K562 (cell line): ENCODE results near the gene MSH3. TPM values are rescaled to one million over a fixed set of nuclear protein-coding genes. Genes with fewer than 3 reads are reported as not detected.

Source experiments
- ATAC-seq: fragments of 200-7000 bp; cut with Tn5 transposase; 3 replicates; pipeline ENCODE4 v1.9.1; 2020; ENCODE audit warnings: moderate library complexity
- BruUV-seq: library from RNA; stranded (reverse); fragments of 400-500 nt; replicated peaks from 2 replicates; lab custom pipeline; 2021; lab: Mats Ljungman, UMichigan
- CTCF ChIA-PET: fragments of 300-600 bp; formaldehyde crosslinking; extraction: SDS; loops from one replicate; lab custom pipeline; 2021; ENCODE audit warnings: low intra/inter-chr PET ratio; lab: Yijun Ruan, JAX
- POLR2A ChIA-PET: fragments of 300-600, 350-650 bp; sonication (Branson Sonifier 250); formaldehyde crosslinking; extraction: SDS; loops from one replicate; lab custom pipeline; 2021; ENCODE audit warnings: antibody characterized with exemption, inconsistent platforms; lab: Yijun Ruan, JAX
- DNase-seq, 4 experiments: peaks; one replicate each; pipeline versions ENCODE4 v3.0.0 to v3.0.0-alpha.2; 2011 to 2018; ENCODE audit warnings: low spot score in 3 of 4, mixed read lengths in 3 of 4; ENCODE audit errors: extremely low read depth in 1 of 4
- FAIRE-seq: peaks from 2 replicates; lab custom pipeline; 2011; peaks lifted over from hg19 to GRCh38; lab: Jason Lieb, UNC
- H2AFZ ChIP-seq: 2 replicates; pipeline ENCODE4 v1.6.0; 2011; ENCODE audit warnings: low read depth, low read length, control low read depth, inconsistent platforms
- H3K27ac ChIP-seq: fragments of 200-600 bp; 3 replicates; pipeline ENCODE4 v1.8.0; 2011; ENCODE audit warnings: low read depth, mild to moderate bottlenecking, control low read depth, inconsistent platforms, low read length, moderate library complexity, mixed read lengths; ENCODE audit errors: extremely low read depth
- H3K27me3 ChIP-seq, 2 experiments: fragments of 300-600 bp in 1 of 2; 2 replicates in 1 of 2; 3 replicates in 1 of 2; pipeline versions ENCODE4 v1.6.0 to v1.8.0; 2011; ENCODE audit warnings: inconsistent platforms in 2 of 2, low read length in 2 of 2, mild to moderate bottlenecking in 1 of 2, mixed read lengths in 1 of 2, moderate library complexity in 1 of 2; ENCODE audit not compliant: control insufficient read depth in 2 of 2, insufficient read depth in 2 of 2
- H3K36me3 ChIP-seq: fragments of 300-600 bp; 3 replicates; pipeline ENCODE4 v1.8.0; 2011; ENCODE audit warnings: mild to moderate bottlenecking, low read length, inconsistent platforms; ENCODE audit not compliant: control insufficient read depth, insufficient read depth
- H3K4me1 ChIP-seq, 2 experiments: fragments of 200-600 bp in 1 of 2; replicated peaks in 1 of 2; 2 replicates in 1 of 2; 3 replicates in 1 of 2; pipeline versions ENCODE4 v1.5.1 to v1.8.0; 2011; ENCODE audit warnings: inconsistent platforms in 2 of 2, low read length in 2 of 2, mild to moderate bottlenecking in 1 of 2, mixed read lengths in 1 of 2, moderate library complexity in 1 of 2; ENCODE audit not compliant: control insufficient read depth in 2 of 2, insufficient read depth in 2 of 2
- H3K4me2 ChIP-seq: 2 replicates; pipeline ENCODE4 v1.6.1; 2011; ENCODE audit warnings: low read length, control low read depth, inconsistent platforms, mixed read lengths; ENCODE audit not compliant: insufficient read depth
- H3K4me3 ChIP-seq: fragments of 200-600 bp; sonication (generic), shearing (Covaris generic); 2 replicates; pipeline ENCODE4 v1.5.1; 2016; ENCODE audit warnings: control low read depth, inconsistent platforms
- H3K79me2 ChIP-seq: fragments of 200-600 bp; 3 replicates; pipeline ENCODE4 v1.8.0; 2011; ENCODE audit warnings: low read length, inconsistent platforms; ENCODE audit not compliant: control insufficient read depth, insufficient read depth
- H3K9ac ChIP-seq, 2 experiments: 2 replicates each; pipeline versions ENCODE4 v1.6.0 to v1.6.1; 2011; ENCODE audit warnings: low read depth in 2 of 2, low read length in 2 of 2, control low read depth in 1 of 2, inconsistent platforms in 1 of 2, mild to moderate bottlenecking in 1 of 2, mixed read lengths in 1 of 2; ENCODE audit not compliant: insufficient read depth in 1 of 2
- H3K9me1 ChIP-seq: one replicate; pipeline ENCODE4 v1.6.0; 2011; ENCODE audit warnings: inconsistent platforms, mild to moderate bottlenecking, low read length, moderate library complexity; ENCODE audit not compliant: control insufficient read depth, insufficient read depth
- H3K9me3 ChIP-seq: replicated peaks from 2 replicates; pipeline ENCODE4 v1.5.1; 2011; ENCODE audit warnings: low read depth, low read length, inconsistent platforms; ENCODE audit not compliant: control insufficient read depth, insufficient read depth
- H4K20me1 ChIP-seq: replicated peaks from 2 replicates; pipeline ENCODE4 v1.6.1; 2011; ENCODE audit warnings: low read length, inconsistent platforms, mixed read lengths; ENCODE audit not compliant: control insufficient read depth, insufficient read depth
- BMI1 ChIP-seq: fragments of 150-350 bp; IDR thresholded peaks from 2 replicates; pipeline ENCODE4 v1.6.1; 2014; ENCODE audit warnings: low read length
- CBX5 ChIP-seq: IDR thresholded peaks from 2 replicates; pipeline ENCODE4 v1.6.1; 2014; ENCODE audit warnings: low read depth, borderline replicate concordance
- CTCF ChIP-seq, 3 experiments: IDR thresholded peaks in 2 of 3; conservative IDR thresholded peaks in 1 of 3; 2 replicates each; pipeline ENCODE4 v1.5.1; 2011 to 2012; ENCODE audit warnings: low read length in 3 of 3, mild to moderate bottlenecking in 3 of 3, control low read depth in 2 of 3, improper control_type of control experiment in 1 of 3, inconsistent platforms in 1 of 3, low read depth in 1 of 3, mixed read lengths in 1 of 3, moderate library complexity in 1 of 3; ENCODE audit not compliant: insufficient read depth in 2 of 3
- ETV6 ChIP-seq, 3 experiments: fragments of 150-350 bp in 1 of 3; sonication (generic) in 1 of 3; formaldehyde crosslinking in 1 of 3; IDR thresholded peaks; 2 replicates each; pipeline versions ENCODE4 v1.6.1 to v1.8.0; 2014 to 2022; ENCODE audit warnings: borderline replicate concordance in 2 of 3, low read depth in 2 of 3, antibody characterized with exemption in 1 of 3, low read length in 1 of 3, mild to moderate bottlenecking in 1 of 3, missing genetic modification reagents in 1 of 3
- HCFC1 ChIP-seq: IDR thresholded peaks from 2 replicates; pipeline ENCODE4 v1.6.1; 2012; ENCODE audit warnings: low read depth, low read length, improper control_type of control experiment
- KDM2B ChIP-seq: fragments of 250-450 bp; sonication (Bioruptor Pico); IDR thresholded peaks from 2 replicates; pipeline ENCODE4 v1.8.0; 2021; ENCODE audit warnings: mild to moderate bottlenecking, moderate library complexity
- KHSRP ChIP-seq: fragments of 450-650 bp; IDR thresholded peaks from 2 replicates; pipeline ENCODE4 v1.6.1; 2017
- MITF ChIP-seq: IDR thresholded peaks from 2 replicates; pipeline ENCODE4 v1.6.1; 2014; ENCODE audit warnings: antibody characterized with exemption
- PRPF4 ChIP-seq: fragments of 200-400 bp; formaldehyde crosslinking; IDR thresholded peaks from one replicate; pipeline ENCODE4 v1.6.1; 2017; ENCODE audit warnings: low read length, low read depth, mild to moderate bottlenecking; ENCODE audit not compliant: insufficient read depth, poor library complexity, severe bottlenecking
- SLC30A9 ChIP-seq: fragments of 250-450 bp; sonication (Bioruptor Pico); IDR thresholded peaks from 2 replicates; pipeline ENCODE4 v1.8.0; 2022; ENCODE audit warnings: mild to moderate bottlenecking, moderate library complexity
- SMAD2 ChIP-seq: fragments of 150-350 bp; IDR thresholded peaks from 2 replicates; pipeline ENCODE4 v1.6.1; 2014; ENCODE audit warnings: low read depth, mild to moderate bottlenecking, low read length
- TSC22D4 ChIP-seq: fragments of 450-650 bp; IDR thresholded peaks from 2 replicates; pipeline ENCODE4 v1.6.1; 2016; ENCODE audit warnings: missing genetic modification characterization, missing biosample characterization, control low read depth
- ZNF274 ChIP-seq: IDR thresholded peaks from 2 replicates; pipeline ENCODE4 v1.6.1; 2011; ENCODE audit warnings: low read depth, mild to moderate bottlenecking, low read length, moderate library complexity, borderline replicate concordance
- ZNF785 ChIP-seq: fragments of 250-450 bp; sonication (Bioruptor Pico); IDR thresholded peaks from 2 replicates; pipeline ENCODE4 v1.4.0; 2020; ENCODE audit warnings: mild to moderate bottlenecking
- WGBS: fragments of 100-300 bp; shearing (Covaris generic); methylation state at CpG from one replicate; pipeline ENCODE4 v1.1.6; 2016; ENCODE audit warnings: low coverage, mixed read lengths; ENCODE audit not compliant: insufficient coverage; ENCODE audit errors: missing lambda C conversion rate; 5-methylcytosine and 5-hydroxymethylcytosine counted together
- in situ Hi-C: fragments of 300-500 bp; cut with MboI; formaldehyde crosslinking; loops from 4 replicates; pipeline ENCODE4 v1.15.0; 2018; ENCODE audit warnings: inconsistent platforms, mixed read lengths
- intact Hi-C: fragments of 100-400 bp; cut with micrococcal nuclease; formaldehyde crosslinking; loops from 2 replicates; pipeline ENCODE4 v1.14.2; 2022
- polyA plus RNA-seq, 8 experiments: library from polyadenylated mRNA; depleted of rRNA in 4 of 8; stranded (reverse) in 5 of 8; unstranded in 3 of 8; fragments of >200 nt; fragmentation: Nextera tagmentation in 2 of 8; fragmentation: Illumina TruSeq in 1 of 8; extraction: Ambion mirVana in 2 of 8; extraction: Trizol in 1 of 8; gene quantifications; 2 replicates each; pipeline versions ENCODE4 v1.2.1 to v1.2.3, GENCODE V29; 2011 to 2014; ENCODE audit warnings: inconsistent platforms in 1 of 8, missing spikeins in 1 of 8
- total RNA-seq, 7 experiments: library from RNA; depleted of rRNA in 6 of 7; stranded (reverse); fragments of >200 nt in 6 of 7; fragmentation: Illumina TruSeq in 2 of 7; extraction: Trizol in 2 of 7; gene quantifications; 2 replicates each; pipeline versions ENCODE4 v1.2.1 to v1.2.3, GENCODE V29; 2011 to 2021; ENCODE audit warnings: low replicate concordance in 1 of 7

The MSH3 gene
- total and polyA plus RNA-seq, 9 of the 15 experiments (the other 6 are each of a cell fraction or from before 2014, with no cell fraction given), result 3.9 to 17.2 (median 13.2) TPM

GRCh38 chr5:80820685-80821084 lies 166.2 kb downstream of the MSH3 start:
- FAIRE-seq (no peak), ATAC-seq (no peak), DNase-seq (no peak)
- H3K9me1 ChIP-seq, result no peaks in the 10 kb centered on the region
- H3K4me2 ChIP-seq, result no peak overlapping the region
- TF ChIP-seq ZNF785 (CRISPR knock-in tag) (no peak), PRPF4 (no peak), MITF (no peak), HCFC1 (no peak), SLC30A9 (CRISPR knock-in tag) (no peak), BMI1 (no peak), CBX5 (no peak), KDM2B (no peak), SMAD2 (no peak), TSC22D4 (tag) (no peak), ETV6 (IDR thresholded peaks at IDR 0.05; ENCODE audit: borderline replicate concordance in 1 of 2, low read depth in 2 of 2, low read length in 1 of 2) (no peak), ETV6 (CRISPR knock-in tag; IDR thresholded peaks at IDR 0.05; ENCODE audit: borderline replicate concordance) (no peak), ZNF274 (no peak), CTCF (IDR thresholded peaks at IDR 0.05 in 2 of 3, conservative IDR thresholded peaks at IDR 0.05 in 1 of 3; ENCODE audit: insufficient read depth in 2 of 3, low read depth in 1 of 3, low read length in 3 of 3) (no peak), KHSRP (no peak)
- ChIA-PET POLR2A (no interaction called here), CTCF (no interaction called here)
- 74% methylated on average over 3 of the region's 3 CpGs for WGBS
- no peaks in the 10 kb centered on the region; the same call in 2 of the 3 replicates for H3K36me3 ChIP-seq
- intact Hi-C loops, result no loop called here
- no peaks in the 10 kb centered on the region for H4K20me1 ChIP-seq
- no peak overlapping the region for H3K9ac ChIP-seq
- in situ Hi-C loops, result no loop called here
- H3K79me2 ChIP-seq, result no peaks in the 10 kb centered on the region
- no peaks in the 10 kb centered on the region for H3K4me1 ChIP-seq
- BruUV-seq, result no TSS peak
- no peak overlapping the region for H3K4me3 ChIP-seq
- no peaks in the 10 kb centered on the region for H3K9me3 ChIP-seq
- H3K27ac ChIP-seq, result no peak overlapping the region
- H2AFZ ChIP-seq, result no peak overlapping the region
- H3K27me3 ChIP-seq, result no peaks in the 10 kb centered on the region
